HG03025 (cell line): ENCODE measurements around the gene PYGO2.
"Not testable (repeated sequence)": the region's sequence is repeated elsewhere in the genome, so short reads cannot be mapped to it uniquely, and the experiment has no call there.

ENCODE experiments used
- ATAC-seq: cut with Tn5 transposase; IDR thresholded peaks from one replicate; pipeline ENCODE4 v1.9.1; 2021; ENCODE audit warnings: mild to moderate bottlenecking, moderate library complexity; ENCODE audit not compliant: unreplicated experiment, low FRiP score

The PYGO2 gene

DNA sequence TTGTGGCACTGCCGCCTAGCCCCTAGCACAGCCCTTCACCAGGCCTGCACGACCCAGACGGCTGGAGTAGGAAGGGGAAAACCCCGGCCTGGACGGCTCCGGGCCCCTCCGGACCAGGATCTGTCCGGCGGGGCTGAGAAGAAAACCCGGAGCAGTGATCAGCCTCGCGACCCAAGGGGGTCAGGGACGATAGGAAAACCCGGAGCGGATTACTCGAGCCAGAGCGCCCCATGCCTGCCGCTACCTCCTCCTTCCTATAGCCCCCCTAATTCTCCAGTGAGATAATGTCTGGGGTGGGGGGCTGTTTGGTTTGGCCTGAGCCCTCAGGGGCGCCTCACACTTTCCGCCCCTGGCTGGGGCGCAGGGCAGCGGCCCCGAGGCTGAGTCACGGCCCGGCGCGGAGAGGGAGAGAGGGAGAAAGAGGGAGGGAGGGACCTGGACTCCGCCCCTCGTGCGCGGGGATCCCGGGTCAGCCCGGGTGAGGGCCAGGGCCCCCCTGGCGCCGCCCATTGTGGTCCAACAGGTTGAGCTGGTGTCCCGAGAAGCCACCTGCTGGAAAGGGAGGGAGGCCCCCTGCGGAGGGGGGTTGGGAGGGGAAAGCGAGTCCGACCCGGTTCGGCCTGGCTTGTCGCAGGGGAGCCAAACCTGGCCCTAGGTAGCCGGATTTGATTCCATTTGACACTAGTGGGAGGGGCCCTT lies 39.3 kb upstream of the PYGO2 start:
- no peak for ATAC-seq

DNA sequence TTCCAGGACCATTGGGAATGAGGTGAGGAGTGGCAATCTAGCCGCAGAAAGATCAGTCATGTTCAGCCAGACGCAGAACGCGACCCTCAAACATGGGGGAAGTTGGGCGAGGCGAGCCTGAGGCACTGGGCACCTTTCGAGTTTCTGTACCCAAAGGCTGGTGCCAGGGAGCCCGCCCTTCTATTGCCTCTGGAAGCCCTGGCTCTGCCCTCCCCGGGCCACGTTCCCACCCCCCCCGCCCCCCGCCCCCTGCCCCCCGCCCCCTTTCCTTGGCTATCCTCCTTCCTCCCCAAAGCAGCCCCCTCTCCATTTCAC lies 38.8 kb upstream of the PYGO2 start:
- no peak for ATAC-seq

DNA sequence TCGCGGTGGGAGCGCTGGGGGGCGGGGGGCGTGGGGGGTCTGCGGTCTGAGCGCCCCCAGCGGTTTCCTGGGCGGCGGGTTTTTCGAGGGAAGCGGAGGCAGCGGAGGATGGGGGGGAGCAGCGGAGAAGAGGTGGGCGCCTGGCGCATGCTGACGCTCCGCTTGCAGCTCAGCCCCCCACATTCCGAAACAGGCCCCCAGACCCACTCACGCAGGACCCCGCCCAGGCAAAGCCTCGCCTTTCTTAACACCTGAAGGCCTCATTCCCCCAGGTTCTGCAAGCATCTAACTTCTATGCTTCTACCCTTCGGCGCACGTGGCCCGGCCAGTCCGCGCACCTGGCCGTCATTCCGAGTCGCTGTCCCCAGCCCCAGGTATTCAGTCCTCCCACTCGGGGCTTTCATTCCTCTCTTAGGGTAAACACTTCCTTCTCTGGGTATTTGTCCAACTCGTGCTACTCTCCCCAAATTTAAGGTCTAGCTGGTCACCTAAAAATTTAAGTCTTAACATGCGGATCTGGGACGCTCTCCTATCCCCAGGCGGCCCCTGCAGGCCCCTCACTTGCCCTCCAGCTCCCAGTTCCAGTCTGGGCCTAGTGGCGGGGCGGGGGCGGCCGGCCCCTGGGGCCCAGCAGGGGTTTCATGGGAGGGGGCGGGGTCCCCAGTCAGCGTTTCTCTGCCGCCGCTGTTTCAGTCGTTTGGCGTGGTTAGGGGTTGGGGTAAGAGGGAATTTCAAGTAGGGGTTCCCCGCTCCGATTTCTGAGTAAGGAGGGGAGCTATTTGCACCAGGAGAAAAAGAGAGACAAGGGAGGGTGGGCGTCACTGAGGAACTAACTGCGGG lies 38.2 kb upstream of the PYGO2 start:
- ATAC-seq = no peak

DNA sequence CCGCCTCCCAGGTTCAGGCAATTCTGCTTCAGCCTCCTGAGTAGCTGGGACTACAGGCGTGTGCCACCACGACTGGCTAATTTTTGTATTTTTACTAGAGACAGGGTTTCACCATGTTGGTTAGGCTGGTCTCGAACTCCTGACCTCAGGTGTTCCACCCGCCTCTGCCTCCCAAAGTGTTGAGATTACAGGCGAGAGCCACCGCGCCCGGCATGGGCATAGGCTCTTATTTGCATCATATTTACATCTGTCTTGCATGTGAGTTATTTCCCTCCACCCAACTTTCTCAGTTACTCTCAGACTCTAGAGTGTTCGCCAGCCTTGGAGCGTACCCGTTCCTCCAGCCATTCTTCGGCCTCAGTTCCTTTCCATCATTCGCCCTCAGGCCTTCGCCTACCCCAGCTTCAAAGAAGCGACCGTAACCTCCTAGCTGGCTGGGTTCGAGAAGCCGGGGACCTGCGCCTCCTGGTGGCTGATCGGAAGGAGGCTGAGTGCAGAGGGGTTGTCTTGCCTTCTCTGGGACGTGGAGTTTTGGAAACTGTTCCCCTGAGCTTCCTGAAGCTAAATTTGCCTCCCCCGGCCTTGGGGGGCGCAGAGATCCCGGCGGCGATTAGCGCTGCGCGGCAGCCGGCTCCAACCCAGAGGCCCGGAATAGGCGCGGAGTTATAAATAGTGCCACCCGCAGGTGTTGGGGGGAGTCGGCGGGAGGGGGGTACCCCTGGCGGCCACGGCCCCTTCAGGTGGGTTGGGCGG lies 37.4 kb upstream of the PYGO2 start:
- ATAC-seq = no peak

DNA sequence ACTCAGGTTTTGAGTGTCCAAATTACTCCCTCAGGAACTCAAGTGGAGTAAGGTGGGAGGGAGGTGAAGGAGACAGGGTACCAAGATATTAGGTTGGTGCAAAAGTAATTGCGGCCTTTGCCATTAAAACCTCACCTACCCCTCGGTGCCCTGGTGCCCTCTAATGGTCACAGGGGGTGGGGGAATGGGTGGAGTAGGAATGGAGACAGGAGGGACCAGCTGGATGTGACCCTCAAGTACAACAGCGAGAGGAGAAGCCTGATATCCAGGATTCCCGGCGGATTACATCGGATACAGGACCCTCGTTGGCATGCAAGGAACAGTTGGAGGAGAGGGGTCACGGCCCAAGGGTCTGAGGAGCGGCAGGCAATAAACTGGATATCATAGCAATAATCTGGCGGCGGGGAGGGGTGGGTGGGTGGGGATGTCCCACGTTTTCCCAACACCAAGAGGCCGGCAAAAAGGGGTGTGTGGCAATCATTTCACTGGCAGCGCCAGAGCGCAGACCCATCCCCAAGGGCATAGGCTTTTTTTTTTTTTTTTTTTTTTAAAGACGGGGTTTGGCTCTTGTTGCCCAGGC lies 36.7 kb upstream of the PYGO2 start:
- ATAC-seq = no peak

DNA sequence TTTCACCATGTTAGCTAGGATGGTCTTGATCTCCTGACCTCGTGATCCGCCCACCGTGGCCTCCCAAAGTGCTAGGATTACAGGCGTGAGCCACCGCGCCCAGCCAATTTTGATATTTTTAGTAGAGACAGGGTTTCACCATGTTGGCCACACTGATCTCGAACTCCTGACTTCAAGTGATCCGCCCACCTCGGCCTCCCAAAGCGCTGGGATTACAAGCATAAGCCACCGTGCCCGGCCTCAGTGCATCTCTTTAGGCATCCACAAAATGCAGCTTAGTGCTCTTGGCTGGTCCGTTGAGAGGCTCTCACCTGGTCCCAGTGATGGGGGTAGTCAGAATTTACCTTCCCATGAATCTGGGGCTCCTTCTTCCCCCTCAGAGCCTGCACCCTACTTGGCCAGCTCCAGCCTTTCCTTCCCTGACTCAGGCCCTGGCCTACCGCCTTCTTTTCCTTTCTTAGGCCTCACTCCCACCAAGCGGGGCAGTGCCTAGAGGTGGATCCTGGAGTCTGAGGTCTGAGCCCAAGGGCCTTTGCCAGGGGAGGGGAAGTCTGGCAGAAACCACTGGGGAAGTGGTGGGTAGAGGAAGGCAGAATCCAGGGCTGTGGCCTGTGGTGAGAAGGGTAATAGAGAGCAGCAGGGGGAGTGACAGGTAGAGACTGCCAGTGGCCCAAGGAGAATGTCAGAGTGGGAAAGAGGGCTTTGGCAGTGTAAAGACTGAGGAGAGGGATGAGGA lies 35.6 kb upstream of the PYGO2 start:
- ATAC-seq = no peak

DNA sequence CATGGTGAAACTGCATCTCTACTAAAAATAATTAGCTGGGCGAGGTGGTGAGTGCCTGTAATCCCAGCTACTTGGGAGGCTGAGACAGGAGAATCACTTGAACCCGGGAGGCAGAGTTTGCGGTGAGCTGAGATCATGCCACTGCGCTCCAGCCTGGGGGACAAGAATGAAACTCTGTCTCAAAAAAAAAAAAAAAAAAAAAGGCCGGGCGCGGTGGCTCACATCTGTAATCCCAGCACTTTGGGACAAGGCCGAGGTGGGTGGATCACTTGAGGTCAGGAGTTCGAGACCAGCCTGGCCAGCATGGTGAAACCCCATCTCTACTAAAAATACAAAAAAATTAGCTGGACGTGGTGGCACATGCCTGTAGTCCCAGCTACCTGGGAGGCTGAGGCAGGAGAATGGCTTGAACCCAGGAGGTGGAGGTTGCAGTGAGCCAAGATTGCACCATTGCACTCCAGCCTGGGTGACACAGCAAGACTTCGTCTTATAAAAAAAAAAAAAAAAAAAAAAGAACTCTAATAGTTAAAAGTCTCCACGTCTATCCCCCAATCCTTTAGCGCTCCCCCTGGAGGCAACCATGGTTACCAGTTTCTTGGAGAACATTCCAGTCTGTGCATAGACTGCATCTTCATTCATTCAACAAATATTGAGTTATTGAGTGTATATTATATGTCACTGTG lies 33.9 kb upstream of the PYGO2 start:
- ATAC-seq = not testable (repeated sequence)

DNA sequence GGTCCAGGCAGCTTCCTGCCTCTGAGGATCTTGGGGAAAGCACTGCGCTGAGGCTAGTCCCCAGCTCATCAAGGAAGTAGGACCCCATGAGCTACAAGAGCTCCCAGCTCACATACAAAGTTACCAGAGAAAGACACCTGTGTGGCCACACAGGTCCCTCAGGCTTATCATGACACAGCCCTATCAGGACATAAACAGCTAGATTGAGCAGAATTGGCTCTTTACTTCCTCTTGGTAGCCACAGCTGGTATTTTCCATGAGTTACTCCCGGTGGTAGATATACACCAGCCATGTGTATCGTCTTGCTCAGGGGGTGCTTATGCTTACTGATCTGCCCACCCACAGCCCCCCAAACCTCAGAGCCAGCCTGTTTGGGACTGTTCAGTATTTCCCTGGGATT lies 33.0 kb upstream of the PYGO2 start:
- no peak for ATAC-seq

DNA sequence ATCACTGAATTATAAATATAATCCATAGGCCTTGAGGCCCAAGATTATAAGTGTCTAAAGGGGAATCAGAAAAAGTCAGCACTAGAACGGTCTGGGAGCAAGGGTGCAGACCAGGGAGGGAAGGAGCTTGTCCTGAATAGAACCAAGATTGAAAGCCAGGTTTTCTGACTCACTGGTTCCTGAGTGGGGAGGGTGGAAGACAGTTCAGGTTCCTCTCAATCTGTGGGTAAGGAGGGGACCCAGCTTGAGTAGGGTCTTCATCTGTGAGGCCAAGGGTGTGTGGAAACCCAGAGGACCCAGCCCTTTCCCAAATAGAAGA lies 32.6 kb upstream of the PYGO2 start:
- no peak for ATAC-seq

DNA sequence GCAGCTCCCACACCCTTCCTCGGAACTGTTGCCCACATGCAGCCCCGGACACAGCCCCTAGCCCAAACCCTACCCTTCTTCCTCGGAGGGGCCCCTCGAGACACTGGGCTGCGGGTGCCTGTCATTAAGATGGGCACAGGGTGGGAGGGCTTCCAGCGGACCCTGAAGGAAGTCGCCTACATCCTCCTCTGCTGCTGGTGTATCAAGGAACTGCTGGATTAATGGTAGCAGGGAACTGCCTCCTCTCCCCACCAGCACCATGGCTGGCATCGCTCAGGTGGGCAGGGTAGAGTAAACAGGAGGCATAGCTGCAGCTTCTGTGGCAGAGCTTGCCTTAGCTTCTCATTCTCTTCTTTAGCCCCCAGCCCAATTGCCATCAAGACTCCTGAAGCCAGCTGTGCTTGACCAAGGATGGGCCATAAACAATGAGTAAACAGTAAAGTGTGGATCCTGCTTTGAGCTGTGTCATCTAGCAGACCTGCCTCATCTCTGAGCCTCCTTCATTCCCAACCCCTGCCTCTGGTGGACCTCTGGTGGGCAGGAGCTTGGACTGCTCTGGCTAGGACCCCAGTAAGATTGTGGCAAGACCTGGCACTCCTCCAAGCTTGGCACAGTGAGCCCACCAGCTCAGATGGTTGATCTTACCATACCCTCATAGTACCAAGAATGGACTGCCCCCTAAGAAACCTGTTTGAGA lies 32.1 kb upstream of the PYGO2 start, which contains the start of gene LENEP:
Gene LENEP (plus strand): TSS at position 15 of the 697 bp plus-strand sequence. CDS start 22 bp downstream, at position 37.
- no peak for ATAC-seq

DNA sequence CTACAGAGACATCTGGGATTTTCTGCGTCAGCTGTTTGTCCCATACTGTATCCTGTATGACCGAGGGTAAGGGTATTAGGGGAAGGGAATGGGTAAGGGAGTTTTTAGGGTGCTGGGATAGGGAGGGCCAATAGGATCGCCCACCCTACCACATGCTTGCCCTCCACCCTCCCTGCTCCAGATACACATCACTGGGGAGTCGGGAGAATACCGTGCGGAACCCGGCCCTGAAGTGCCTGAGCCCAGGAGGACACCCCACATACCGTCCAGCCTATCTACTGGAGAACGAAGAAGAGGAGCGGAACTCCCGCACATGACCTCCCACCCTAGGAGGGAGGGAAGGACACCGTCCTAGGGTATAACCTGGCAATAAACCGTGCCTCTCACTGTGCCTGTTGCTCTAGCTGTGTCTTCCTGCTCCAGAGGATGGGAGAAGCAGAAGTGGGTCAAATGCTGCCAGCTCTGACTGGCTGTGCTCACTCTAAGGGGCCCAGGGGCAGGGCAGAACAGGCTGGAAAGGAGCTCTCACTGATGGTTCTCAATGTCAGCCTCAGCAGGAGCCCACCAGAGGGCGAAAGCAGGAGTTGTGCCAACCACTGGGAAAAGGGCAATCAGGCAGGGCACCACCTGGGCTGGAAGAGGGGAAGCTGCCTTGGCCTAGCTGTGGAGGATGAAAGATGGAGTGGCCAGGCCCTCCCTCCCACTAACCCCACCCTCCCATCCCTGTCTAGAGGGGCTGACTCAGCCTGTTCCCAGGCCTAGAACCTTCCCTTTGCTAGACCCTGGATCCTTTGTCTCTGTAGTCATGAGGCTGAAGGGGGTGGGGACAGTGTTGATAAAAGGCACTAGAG lies 31.4 kb upstream of the PYGO2 start:
- ATAC-seq = no peak

DNA sequence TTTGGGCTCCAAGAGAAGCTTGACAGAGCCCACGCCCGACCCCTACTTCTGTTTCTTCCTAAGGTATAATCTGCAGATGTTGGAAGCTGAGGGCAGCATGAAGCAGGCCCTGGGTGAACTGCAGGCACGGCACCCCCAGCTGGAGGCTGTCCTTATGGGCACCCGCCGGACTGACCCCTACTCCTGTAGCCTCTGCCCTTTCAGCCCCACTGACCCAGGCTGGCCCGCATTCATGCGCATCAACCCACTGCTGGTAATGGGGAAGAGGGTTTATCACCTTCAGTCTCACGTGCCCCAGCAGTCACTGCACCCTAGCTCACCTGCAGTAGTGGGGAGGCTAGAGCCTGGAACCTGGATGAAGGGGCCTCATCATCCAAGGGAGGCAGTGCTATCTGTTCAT lies 28.7 kb upstream of the PYGO2 start:
- no peak for ATAC-seq

DNA sequence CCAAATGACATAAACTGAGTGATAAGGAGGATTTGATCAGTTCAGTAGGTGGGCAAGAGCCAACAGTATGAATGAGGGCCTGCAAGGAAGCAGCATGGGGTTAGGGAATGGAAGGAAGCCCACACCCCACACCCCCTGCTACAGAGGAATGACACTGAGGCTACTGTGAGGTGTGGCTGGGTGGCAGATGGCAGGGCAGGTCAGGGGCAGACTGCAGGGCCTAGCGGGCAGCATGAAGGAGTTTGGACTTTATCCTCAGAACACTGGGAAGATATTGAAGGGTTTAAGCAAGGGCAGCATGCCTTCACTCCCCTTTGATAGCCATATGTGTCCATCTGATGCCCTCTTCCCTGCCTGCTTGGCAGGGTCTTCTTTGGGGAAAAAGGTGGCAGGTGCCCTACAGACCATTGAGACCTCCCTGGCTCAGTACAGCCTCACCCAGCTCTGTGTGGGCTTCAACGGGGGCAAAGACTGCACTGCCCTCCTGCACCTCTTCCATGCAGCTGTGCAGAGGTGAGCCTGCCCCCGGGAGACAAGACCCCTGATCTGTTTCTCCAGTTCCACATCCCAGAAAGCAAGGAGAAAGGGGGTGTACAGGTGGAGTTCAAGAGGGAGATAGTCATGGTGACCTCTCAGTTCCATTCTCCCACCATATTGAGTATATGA lies 27.7 kb upstream of the PYGO2 start:
- ATAC-seq = no peak

DNA sequence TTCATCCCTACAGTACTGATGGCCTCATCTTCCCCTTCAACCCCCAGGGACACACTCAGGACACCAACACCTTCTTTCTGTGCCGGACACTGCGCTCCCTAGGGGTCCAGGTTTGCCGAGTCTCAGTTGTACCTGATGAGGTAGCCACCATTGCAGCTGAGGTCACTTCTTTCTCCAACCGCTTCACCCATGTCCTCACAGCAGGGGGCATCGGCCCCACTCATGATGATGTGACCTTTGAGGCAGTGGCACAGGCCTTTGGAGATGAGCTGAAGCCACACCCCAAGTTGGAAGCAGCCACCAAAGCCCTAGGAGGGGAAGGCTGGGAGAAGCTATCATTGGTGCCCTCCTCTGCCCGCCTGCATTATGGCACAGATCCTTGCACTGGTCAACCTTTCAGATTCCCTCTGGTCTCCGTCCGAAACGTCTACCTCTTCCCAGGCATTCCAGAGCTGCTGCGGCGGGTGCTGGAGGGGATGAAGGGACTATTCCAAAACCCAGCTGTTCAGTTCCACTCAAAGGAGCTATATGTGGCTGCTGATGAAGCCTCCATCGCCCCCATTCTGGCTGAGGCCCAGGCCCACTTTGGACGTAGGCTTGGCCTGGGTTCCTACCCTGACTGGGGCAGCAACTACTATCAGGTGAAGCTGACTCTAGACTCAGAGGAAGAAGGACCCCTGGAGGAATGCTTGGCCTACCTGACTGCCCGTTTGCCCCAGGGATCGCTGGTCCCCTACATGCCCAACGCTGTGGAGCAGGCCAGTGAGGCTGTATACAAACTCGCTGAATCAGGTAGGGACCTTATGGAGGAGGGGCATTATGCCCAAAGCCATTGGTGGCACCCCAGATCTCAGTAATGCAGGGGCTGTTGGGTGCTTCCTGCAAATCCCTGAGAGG lies 26.7 kb upstream of the PYGO2 start:
- no peak for ATAC-seq

DNA sequence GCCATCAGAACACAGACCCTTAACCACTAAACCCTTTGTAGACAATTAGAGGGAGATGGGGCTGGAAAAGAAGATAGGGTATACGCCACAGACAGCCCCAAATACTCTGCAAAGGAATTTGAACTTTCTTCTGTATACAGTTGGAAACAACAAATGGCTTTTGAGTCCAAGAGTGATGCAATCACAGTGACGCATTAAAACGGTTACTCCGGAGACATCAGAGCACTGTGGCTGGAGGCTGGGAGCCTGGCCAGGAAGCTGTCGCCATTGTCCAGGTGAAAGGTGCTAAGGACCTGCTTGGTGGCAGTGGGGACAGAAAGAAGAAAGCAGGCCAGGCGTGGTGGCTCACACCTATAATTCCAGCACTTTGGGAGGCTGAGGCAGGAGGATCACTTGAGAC lies 25.7 kb upstream of the PYGO2 start:
- ATAC-seq = no peak

DNA sequence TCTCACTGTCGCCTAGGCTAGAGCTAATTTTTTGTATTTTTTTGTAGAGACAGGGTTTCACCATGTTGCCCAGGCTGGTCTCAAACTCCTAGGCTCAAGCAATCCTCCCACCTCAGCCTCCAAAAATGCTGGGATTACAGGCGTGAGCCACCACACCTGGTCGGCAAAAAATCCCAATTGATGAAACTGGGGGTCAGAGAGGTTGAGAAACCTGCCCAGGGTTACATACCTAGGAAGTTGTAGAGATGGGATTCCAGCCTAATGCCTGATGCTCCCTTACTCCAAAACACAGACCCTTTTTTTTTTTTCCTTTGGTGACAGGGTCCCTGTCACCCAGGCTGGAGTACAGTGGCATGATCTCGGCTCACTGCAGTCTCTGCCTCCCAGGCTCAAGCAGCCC lies 25.2 kb upstream of the PYGO2 start:
- not testable (repeated sequence) for ATAC-seq
